Measurements from ENCODE around the gene CA10. TPM values are rescaled to one million over a fixed set of nuclear protein-coding genes. Genes with fewer than 3 reads are reported as not detected.

Gene CA10
- total and polyA plus RNA-seq, 8 donors, result 1.3 TPM; not detected in 7

DNA sequence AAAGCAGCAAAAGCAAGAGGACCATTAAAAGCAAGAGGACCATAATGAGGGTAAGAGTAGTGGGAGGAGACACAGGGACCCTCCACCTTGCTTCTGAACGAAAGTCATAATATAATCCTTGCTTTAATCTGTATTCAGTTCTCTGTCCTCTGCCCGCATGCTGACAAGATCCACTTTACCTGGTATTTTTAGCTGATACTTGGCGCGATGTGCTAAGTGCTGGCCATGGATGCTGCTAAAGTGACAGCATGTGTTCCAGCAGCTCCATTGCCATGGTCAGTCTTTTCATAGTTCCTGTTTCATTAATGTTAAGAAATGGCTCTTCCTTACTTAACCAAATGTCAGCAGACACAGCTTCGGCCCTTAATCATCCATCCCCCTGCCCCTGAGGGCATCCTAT lies 86.8 kb downstream of the CA10 start:
- Histone ChIP-seq H3K27ac (no peak overlapping the region), H3K4me3 (no peak overlapping the region)
- WGBS, 5 donors, result 83 to 89% (median 85%) methylated on average over 5 of the region's 5 CpGs

DNA sequence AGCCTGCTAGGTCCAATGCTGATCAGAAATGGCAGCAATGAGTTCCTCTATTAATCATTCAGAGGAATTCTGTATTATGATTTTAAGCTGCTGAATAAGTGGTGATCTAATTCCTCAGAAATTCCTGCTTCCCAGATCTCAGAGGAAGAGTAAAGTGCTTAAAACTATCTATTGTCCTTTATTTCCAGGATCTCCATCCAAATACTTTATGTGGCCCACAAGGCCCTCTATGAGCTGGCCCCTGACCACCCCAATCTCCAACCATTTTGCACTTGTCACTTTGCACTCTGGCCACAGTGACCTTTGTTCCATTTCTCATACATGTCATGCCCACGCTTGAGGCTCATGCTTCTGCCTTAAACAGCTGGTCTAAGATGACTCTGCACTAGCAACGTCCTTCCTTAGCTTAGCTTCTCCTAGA lies 93.7 kb downstream of the CA10 start:
- no peaks in the 10 kb centered on the region for H3K36me3 ChIP-seq
- peaks cover 0 to 11% (median 5%) of the 10 kb centered on the region in 4 donors for H3K9me3 ChIP-seq
- intact Hi-C loops (cut with DNase I; ENCODE audit: low total_unique reads), result no loop called here
- H3K4me1 ChIP-seq, result no peaks in the 10 kb centered on the region
- no peak for TF ChIP-seq POLR2A (IDR thresholded peaks at IDR 0.05)
- no peak for TF ChIP-seq EP300 (IDR thresholded peaks at IDR 0.05)
- no peak for TF ChIP-seq CTCF (IDR thresholded peaks at IDR 0.05)
- TF ChIP-seq POLR2AphosphoS5 (IDR thresholded peaks at IDR 0.05), result no peak
- no peak for DNase-seq
- no peaks in the 10 kb centered on the region for H3K27me3 ChIP-seq
- 26 to 48% (median 39%) methylated on average over 2 of the region's 2 CpGs for WGBS, 5 donors
- no peak overlapping the region for H3K4me3 ChIP-seq
- H3K27ac ChIP-seq, result no peak overlapping the region

More for the DNA sequence above, 86.8 kb downstream of the CA10 start:
- no peaks in the 10 kb centered on the region for H3K4me1 ChIP-seq
- intact Hi-C loops (cut with DNase I; ENCODE audit: low total_unique reads), result no loop called here
- H3K36me3 ChIP-seq, result no peaks in the 10 kb centered on the region
- TF ChIP-seq CTCF (IDR thresholded peaks at IDR 0.05), result no peak
- TF ChIP-seq POLR2A (IDR thresholded peaks at IDR 0.05), result no peak
- no peak for TF ChIP-seq EP300 (IDR thresholded peaks at IDR 0.05)
- TF ChIP-seq POLR2AphosphoS5 (IDR thresholded peaks at IDR 0.05), result no peak
- peaks cover 0 to 10% (median 5%) of the 10 kb centered on the region in 4 donors for H3K9me3 ChIP-seq
- no peak for DNase-seq
- no peaks in the 10 kb centered on the region for H3K27me3 ChIP-seq

- WGBS, 5 donors, result 46 to 79% (median 58%) methylated on average over 1 of the region's 1 CpG
- H3K9me3 ChIP-seq, result peaks cover 0 to 1% (median 0%) of the 10 kb centered on the region in 4 donors
- H3K27ac ChIP-seq, result no peak overlapping the region
- H3K36me3 ChIP-seq, result no peaks in the 10 kb centered on the region
- no peaks in the 10 kb centered on the region for H3K4me1 ChIP-seq
- DNase-seq, result no peak
- no peak for TF ChIP-seq POLR2AphosphoS5 (IDR thresholded peaks at IDR 0.05)
- no peak for TF ChIP-seq CTCF (IDR thresholded peaks at IDR 0.05)
- TF ChIP-seq EP300 (IDR thresholded peaks at IDR 0.05), result no peak
- TF ChIP-seq POLR2A (IDR thresholded peaks at IDR 0.05), result no peak
- intact Hi-C loops (cut with DNase I; ENCODE audit: low total_unique reads), result loop anchor here (10.0 kb wide), 1 partner anchor 65 kb away; no protein-coding TSS in a partner anchor
- H3K27me3 ChIP-seq, result no peaks in the 10 kb centered on the region
- H3K4me3 ChIP-seq, result no peak overlapping the region
Measured at GRCh38 chr17:52049496-52049895, 109.0 kb downstream of the CA10 start.

DNA sequence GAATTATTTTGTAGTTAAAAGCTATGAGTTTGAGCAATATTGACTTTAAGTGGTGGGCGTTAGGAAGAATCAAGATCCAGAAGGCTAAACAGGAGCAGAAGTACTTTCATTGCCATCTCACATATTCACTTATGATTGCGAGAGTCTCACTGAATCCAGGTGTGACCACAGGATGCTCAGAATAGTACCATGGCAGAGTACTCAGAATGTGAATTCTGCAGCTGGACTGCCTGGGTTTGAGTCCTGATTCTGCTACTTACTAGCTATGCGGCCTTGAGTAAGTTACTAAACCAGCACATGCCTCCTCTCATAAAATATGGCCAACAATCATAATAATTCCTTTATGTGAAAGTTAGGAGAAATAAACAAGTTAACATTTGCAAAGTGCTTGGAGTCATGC lies 109.5 kb downstream of the CA10 start:
- WGBS, 5 donors, result 81 to 88% (median 82%) methylated on average over 3 of the region's 3 CpGs

More for the DNA sequence above, 109.5 kb downstream of the CA10 start:
- Histone ChIP-seq H3K4me1 (no peaks in the 10 kb centered on the region), H3K4me3 (no peak overlapping the region), H3K36me3 (no peaks in the 10 kb centered on the region), H3K9me3 (no peaks in the 10 kb centered on the region), H3K27ac (no peak overlapping the region), H3K27me3 (no peaks in the 10 kb centered on the region)
- no peak for TF ChIP-seq POLR2A (IDR thresholded peaks at IDR 0.05)
- no peak for TF ChIP-seq EP300 (IDR thresholded peaks at IDR 0.05)
- no peak for TF ChIP-seq CTCF (IDR thresholded peaks at IDR 0.05)
- TF ChIP-seq POLR2AphosphoS5 (IDR thresholded peaks at IDR 0.05), result no peak
- intact Hi-C loops (cut with DNase I; ENCODE audit: low total_unique reads), result loop anchor here (10.0 kb wide), 1 partner anchor 64 kb away; no protein-coding TSS in a partner anchor
- no peak for DNase-seq
